ENCODE data around the gene CALN1.

- TF ChIP-seq CTCF (IDR thresholded peaks at IDR 0.05) = peak; percentile 98
- TF ChIP-seq ZFX (IDR thresholded peaks at IDR 0.05; ENCODE audit: borderline replicate concordance) = no peak
Observed at GRCh38 chr7:71752171-71752935, 659.8 kb downstream of the CALN1 start.

Data from 22Rv1 (cell line).